ENCODE measurements around the gene PRR29.

The PRR29 gene

GRCh38 chr17:63984236-63984635 lies 13.9 kb upstream of the PRR29 start:
- no peak for DNase-seq (ENCODE audit: extremely low read depth, low read depth)
- no peak overlapping the region for H3K4me3 ChIP-seq (replicated peaks; ENCODE audit: low read depth, low read length)
- no peak for TF ChIP-seq CTCF (IDR thresholded peaks at IDR 0.05; ENCODE audit: low read depth, low read length, missing control alignments)

GRCh38 chr17:63984651-63985386 lies 13.3 kb upstream of the PRR29 start:
- DNase-seq (ENCODE audit: extremely low read depth, low read depth): peak; percentile 72
- no peak for TF ChIP-seq CTCF (IDR thresholded peaks at IDR 0.05; ENCODE audit: low read depth, low read length, missing control alignments)
- H3K4me3 ChIP-seq (replicated peaks; ENCODE audit: low read depth, low read length): no peak overlapping the region

- no peak overlapping the region for H3K4me3 ChIP-seq (replicated peaks; ENCODE audit: low read depth, low read length)
- DNase-seq (ENCODE audit: extremely low read depth, low read depth): no peak
- TF ChIP-seq CTCF (IDR thresholded peaks at IDR 0.05; ENCODE audit: low read depth, low read length, missing control alignments): no peak
These were observed 12.6 kb upstream of the PRR29 start for GRCh38 chr17:63985387-63986140.

GRCh38 chr17:63986821-63987220 lies 11.3 kb upstream of the PRR29 start:
- H3K4me3 ChIP-seq (replicated peaks; ENCODE audit: low read depth, low read length): no peak overlapping the region
- no peak for DNase-seq (ENCODE audit: extremely low read depth, low read depth)
- no peak for TF ChIP-seq CTCF (IDR thresholded peaks at IDR 0.05; ENCODE audit: low read depth, low read length, missing control alignments)

GRCh38 chr17:63987221-63988126 lies 10.7 kb upstream of the PRR29 start:
- no peak for DNase-seq (ENCODE audit: extremely low read depth, low read depth)
- H3K4me3 ChIP-seq (replicated peaks; ENCODE audit: low read depth, low read length): no peak overlapping the region
- TF ChIP-seq CTCF (IDR thresholded peaks at IDR 0.05; ENCODE audit: low read depth, low read length, missing control alignments): no peak

GRCh38 chr17:63988127-63988478 lies 10.0 kb upstream of the PRR29 start:
- no peak overlapping the region for H3K4me3 ChIP-seq (replicated peaks; ENCODE audit: low read depth, low read length)
- no peak for DNase-seq (ENCODE audit: extremely low read depth, low read depth)
- no peak for TF ChIP-seq CTCF (IDR thresholded peaks at IDR 0.05; ENCODE audit: low read depth, low read length, missing control alignments)

Measured in HFF-Myc (cell line).